DMS114 treated with DMSO at 0.1 percent for 48 hours (cell line): ENCODE results near the gene MYRIP.

Experiments used
- DNase-seq: peaks from one replicate; lab custom pipeline; 2025; ENCODE audit not compliant: unreplicated experiment; lab: John Stamatoyannopoulos, UW

Gene MYRIP

GRCh38 chr3:40308725-40309417 lies 499.5 kb downstream of the MYRIP start:
- DNase-seq = no peak

GRCh38 chr3:40309418-40309924 lies 500.1 kb downstream of the MYRIP start, which contains the start of gene EIF1B:
TSS of gene EIF1B (plus strand) at chr3:40309707. CDS start at chr3:40309942, 235 bp downstream.
- DNase-seq = peak; percentile 90
